ENCODE results near the gene KRTAP15-1. TPM values are rescaled to one million over a fixed set of nuclear protein-coding genes. Genes with fewer than 3 reads are reported as not detected.

Gene KRTAP15-1
- polyA plus RNA-seq, 3 donors: not detected

- Histone ChIP-seq H2AFZ (ENCODE audit: insufficient read depth, low read depth, low read length, poor library complexity, severe bottlenecking) (no peak overlapping the region), H3K4me2 (replicated peaks; ENCODE audit: extremely low read depth, low read length, poor library complexity, severe bottlenecking) (no peak overlapping the region), H3K36me3 (replicated peaks in 1 of 2; ENCODE audit: control insufficient read depth in 1 of 2, insufficient read depth in 2 of 2, low read length in 2 of 2) (no peaks in the 10 kb centered on the region), H3K79me2 (ENCODE audit: insufficient read depth, low read length) (no peaks in the 10 kb centered on the region), H3K27ac (ENCODE audit: low read depth in 1 of 2, low read length in 2 of 2) (no peak overlapping the region), H3K9ac (ENCODE audit: insufficient read depth, low read length, poor library complexity, severe bottlenecking) (no peak overlapping the region), H3K9me3 (replicated peaks in 1 of 2; ENCODE audit: control insufficient read depth in 1 of 2, insufficient read depth in 1 of 2, low read length in 2 of 2) (no peaks in the 10 kb centered on the region), H3K27me3 (ENCODE audit: control insufficient read depth in 2 of 2, insufficient read depth in 2 of 2, low read length in 2 of 2) (no peaks in the 10 kb centered on the region), H4K20me1 (ENCODE audit: insufficient read depth, low read length) (no peaks in the 10 kb centered on the region), H3K4me3 (replicated peaks in 1 of 3; ENCODE audit: low read depth in 2 of 3, low read length in 3 of 3) (no peak overlapping the region), H3K4me1 (ENCODE audit: control insufficient read depth in 1 of 2, insufficient read depth in 2 of 2, low read length in 2 of 2) (no peaks in the 10 kb centered on the region)
- WGBS (ENCODE audit: insufficient coverage): 10% methylated on average over 3 of the region's 4 CpGs
- no peak overlapping the region for H3K27ac Mint-ChIP-seq
- peaks cover 0 to under 1% (median 0%) of the 10 kb centered on the region in 7 donors for H3K9me3 Mint-ChIP-seq
- intact Hi-C loops (cut with micrococcal nuclease): no loop called here
- no peaks in the 10 kb centered on the region for H3K4me1 Mint-ChIP-seq
- no peaks in the 10 kb centered on the region for H3K36me3 Mint-ChIP-seq
- no peaks in the 10 kb centered on the region for H3K27me3 Mint-ChIP-seq (ENCODE audit: low read depth in 3 of 3)
- TF ChIP-seq, protein P1, sequence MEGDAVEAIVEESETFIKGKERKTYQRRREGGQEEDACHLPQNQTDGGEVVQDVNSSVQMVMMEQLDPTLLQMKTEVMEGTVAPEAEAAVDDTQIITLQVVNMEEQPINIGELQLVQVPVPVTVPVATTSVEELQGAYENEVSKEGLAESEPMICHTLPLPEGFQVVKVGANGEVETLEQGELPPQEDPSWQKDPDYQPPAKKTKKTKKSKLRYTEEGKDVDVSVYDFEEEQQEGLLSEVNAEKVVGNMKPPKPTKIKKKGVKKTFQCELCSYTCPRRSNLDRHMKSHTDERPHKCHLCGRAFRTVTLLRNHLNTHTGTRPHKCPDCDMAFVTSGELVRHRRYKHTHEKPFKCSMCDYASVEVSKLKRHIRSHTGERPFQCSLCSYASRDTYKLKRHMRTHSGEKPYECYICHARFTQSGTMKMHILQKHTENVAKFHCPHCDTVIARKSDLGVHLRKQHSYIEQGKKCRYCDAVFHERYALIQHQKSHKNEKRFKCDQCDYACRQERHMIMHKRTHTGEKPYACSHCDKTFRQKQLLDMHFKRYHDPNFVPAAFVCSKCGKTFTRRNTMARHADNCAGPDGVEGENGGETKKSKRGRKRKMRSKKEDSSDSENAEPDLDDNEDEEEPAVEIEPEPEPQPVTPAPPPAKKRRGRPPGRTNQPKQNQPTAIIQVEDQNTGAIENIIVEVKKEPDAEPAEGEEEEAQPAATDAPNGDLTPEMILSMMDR (IDR thresholded peaks at IDR 0.05): no peak
- no peak for DNase-seq
- no peak overlapping the region for H3K4me3 Mint-ChIP-seq
Measured at GRCh38 chr21:30447056-30447455, 7.0 kb downstream of the KRTAP15-1 start.

DNA sequence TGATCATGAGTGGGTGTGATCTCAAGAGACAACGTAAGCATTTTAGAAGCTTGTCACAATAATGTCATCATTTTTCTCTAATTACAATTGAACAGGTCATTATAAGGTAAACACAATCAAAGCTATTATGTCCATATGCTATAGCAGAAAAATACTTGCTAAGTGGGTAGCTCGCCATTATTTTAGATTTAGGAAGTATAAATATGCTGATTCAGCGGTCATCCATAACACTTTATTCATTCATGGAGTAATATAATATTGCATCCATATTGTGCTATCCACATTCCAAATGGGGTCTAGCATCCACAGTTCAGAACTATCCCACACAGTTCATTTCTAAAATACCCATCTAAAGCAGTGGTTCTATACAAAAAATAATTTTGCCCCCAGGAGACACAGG, 8.4 kb downstream of the KRTAP15-1 start:
- Histone ChIP-seq H3K4me2 (replicated peaks; ENCODE audit: extremely low read depth, low read length, poor library complexity, severe bottlenecking) (no peak overlapping the region), H4K20me1 (ENCODE audit: insufficient read depth, low read length) (no peaks in the 10 kb centered on the region), H3K79me2 (ENCODE audit: insufficient read depth, low read length) (no peaks in the 10 kb centered on the region), H3K4me3 (replicated peaks in 1 of 3; ENCODE audit: low read depth in 2 of 3, low read length in 3 of 3) (no peak overlapping the region), H3K4me1 (ENCODE audit: control insufficient read depth in 1 of 2, insufficient read depth in 2 of 2, low read length in 2 of 2) (no peaks in the 10 kb centered on the region), H3K9me3 (replicated peaks in 1 of 2; ENCODE audit: control insufficient read depth in 1 of 2, insufficient read depth in 1 of 2, low read length in 2 of 2) (no peaks in the 10 kb centered on the region), H3K36me3 (replicated peaks in 1 of 2; ENCODE audit: control insufficient read depth in 1 of 2, insufficient read depth in 2 of 2, low read length in 2 of 2) (no peaks in the 10 kb centered on the region), H3K27me3 (ENCODE audit: control insufficient read depth in 2 of 2, insufficient read depth in 2 of 2, low read length in 2 of 2) (no peaks in the 10 kb centered on the region), H3K27ac (ENCODE audit: low read depth in 1 of 2, low read length in 2 of 2) (no peak overlapping the region), H3K9ac (ENCODE audit: insufficient read depth, low read length, poor library complexity, severe bottlenecking) (no peak overlapping the region), H2AFZ (ENCODE audit: insufficient read depth, low read depth, low read length, poor library complexity, severe bottlenecking) (no peak overlapping the region)
- no peaks in the 10 kb centered on the region for H3K27me3 Mint-ChIP-seq (ENCODE audit: low read depth in 3 of 3)
- H3K9me3 Mint-ChIP-seq: peaks cover 0 to 2% (median 0%) of the 10 kb centered on the region in 7 donors
- TF ChIP-seq, protein P1 (IDR thresholded peaks at IDR 0.05): no peak
- H3K4me1 Mint-ChIP-seq: no peaks in the 10 kb centered on the region
- intact Hi-C loops (cut with micrococcal nuclease): no loop called here
- H3K27ac Mint-ChIP-seq: no peak overlapping the region
- no peak for DNase-seq
- H3K4me3 Mint-ChIP-seq: no peak overlapping the region
- WGBS (ENCODE audit: insufficient coverage): no CpG with 5 or more reads among the region's 3 CpGs
- no peaks in the 10 kb centered on the region for H3K36me3 Mint-ChIP-seq

All from CD14-positive monocyte (primary cell).